Smooth muscle cell (in vitro differentiated cells): Measurements from ENCODE around the gene DOCK8. TPM values are rescaled to one million over a fixed set of nuclear protein-coding genes. Genes with fewer than 3 reads are reported as not detected.

Source experiments
- DNase-seq: peaks from one replicate; lab custom pipeline; 2025; ENCODE audit not compliant: unreplicated experiment; lab: John Stamatoyannopoulos, UW
- H2AFZ ChIP-seq: fragments of 200-600 bp; sonication (generic); 2 replicates; pipeline ENCODE4 v1.6.0; 2016; ENCODE audit warnings: antibody characterized with exemption, low read depth, mild to moderate bottlenecking
- H3F3A ChIP-seq: fragments of 200-600 bp; sonication (generic); 2 replicates; pipeline ENCODE4 v1.6.0; 2017; ENCODE audit warnings: antibody characterized with exemption, low read depth
- H3K27ac ChIP-seq: fragments of 200-600 bp; sonication (generic); 2 replicates; pipeline ENCODE4 v1.5.1; 2016; ENCODE audit warnings: low read depth, mild to moderate bottlenecking
- H3K27me3 ChIP-seq: fragments of 200-600 bp; sonication (generic); 2 replicates; pipeline ENCODE4 v1.6.1; 2016; ENCODE audit warnings: low read depth, mild to moderate bottlenecking
- H3K36me3 ChIP-seq: fragments of 200-600 bp; sonication (generic); 2 replicates; pipeline ENCODE4 v1.5.1; 2016; ENCODE audit warnings: low read depth
- H3K4me1 ChIP-seq: fragments of 200-600 bp; sonication (generic); 2 replicates; pipeline ENCODE4 v1.5.1; 2016; ENCODE audit warnings: low read depth
- H3K4me2 ChIP-seq: fragments of 200-600 bp; sonication (generic); 2 replicates; pipeline ENCODE4 v1.6.0; 2016; ENCODE audit warnings: mild to moderate bottlenecking
- H3K4me3 ChIP-seq: fragments of 200-600 bp; sonication (generic); 2 replicates; pipeline ENCODE4 v1.5.1; 2016; ENCODE audit warnings: mild to moderate bottlenecking
- H3K79me2 ChIP-seq: fragments of 200-600 bp; sonication (generic); 2 replicates; pipeline ENCODE4 v1.6.0; 2016; ENCODE audit warnings: low read depth, mild to moderate bottlenecking
- H3K9ac ChIP-seq: fragments of 200-600 bp; sonication (generic); 2 replicates; pipeline ENCODE4 v1.6.0; 2016; ENCODE audit warnings: low read depth
- H3K9me3 ChIP-seq: fragments of 200-600 bp; sonication (generic); replicated peaks from 2 replicates; pipeline ENCODE4 v1.5.1; 2016; ENCODE audit warnings: low read depth
- H4K20me1 ChIP-seq: fragments of 200-600 bp; sonication (generic); 2 replicates; pipeline ENCODE4 v1.6.0; 2016; ENCODE audit warnings: low read depth
- CTCF ChIP-seq: fragments of 200-600 bp; sonication (generic); IDR thresholded peaks from 2 replicates; pipeline ENCODE4 v1.5.1; 2017; ENCODE audit warnings: borderline replicate concordance, mild to moderate bottlenecking, antibody characterized with exemption; ENCODE audit not compliant: insufficient read depth, poor library complexity, severe bottlenecking
- WGBS: methylation state at CpG from one replicate; pipeline ENCODE4 v1.1.7; 2016; ENCODE audit warnings: low lambda C conversion rate; 5-methylcytosine and 5-hydroxymethylcytosine counted together
- polyA plus RNA-seq: library from polyadenylated mRNA; unstranded; fragments of >200 nt; fragmentation: Nextera tagmentation; extraction: Ambion mirVana; gene quantifications from 2 replicates; pipeline ENCODE4 v1.2.1, GENCODE V29; 2016
- total RNA-seq: library from RNA; depleted of rRNA; stranded (reverse); fragments of >200 nt; gene quantifications from 2 replicates; pipeline ENCODE4 v1.2.3, GENCODE V29; 2014

The DOCK8 gene
- total and polyA plus RNA-seq, 2 experiments from 2014 or later = 0.18 to 4.9 TPM

GRCh38 chr9:296411-296810, 81.7 kb downstream of the DOCK8 start:
- TF ChIP-seq CTCF = no peak
- no peaks in the 10 kb centered on the region for H3F3A ChIP-seq
- no peaks in the 10 kb centered on the region for H3K36me3 ChIP-seq
- no peak overlapping the region for H2AFZ ChIP-seq
- H3K27ac ChIP-seq = no peak overlapping the region
- no peaks in the 10 kb centered on the region for H4K20me1 ChIP-seq
- H3K79me2 ChIP-seq = no peaks in the 10 kb centered on the region
- H3K4me3 ChIP-seq = no peak overlapping the region
- WGBS = 95% methylated on average over 3 of the region's 3 CpGs
- no peak overlapping the region for H3K4me2 ChIP-seq
- no peak overlapping the region for H3K9ac ChIP-seq
- no peak for DNase-seq
- H3K27me3 ChIP-seq = no peaks in the 10 kb centered on the region
- H3K4me1 ChIP-seq = no peaks in the 10 kb centered on the region
- H3K9me3 ChIP-seq = no peaks in the 10 kb centered on the region

DNA sequence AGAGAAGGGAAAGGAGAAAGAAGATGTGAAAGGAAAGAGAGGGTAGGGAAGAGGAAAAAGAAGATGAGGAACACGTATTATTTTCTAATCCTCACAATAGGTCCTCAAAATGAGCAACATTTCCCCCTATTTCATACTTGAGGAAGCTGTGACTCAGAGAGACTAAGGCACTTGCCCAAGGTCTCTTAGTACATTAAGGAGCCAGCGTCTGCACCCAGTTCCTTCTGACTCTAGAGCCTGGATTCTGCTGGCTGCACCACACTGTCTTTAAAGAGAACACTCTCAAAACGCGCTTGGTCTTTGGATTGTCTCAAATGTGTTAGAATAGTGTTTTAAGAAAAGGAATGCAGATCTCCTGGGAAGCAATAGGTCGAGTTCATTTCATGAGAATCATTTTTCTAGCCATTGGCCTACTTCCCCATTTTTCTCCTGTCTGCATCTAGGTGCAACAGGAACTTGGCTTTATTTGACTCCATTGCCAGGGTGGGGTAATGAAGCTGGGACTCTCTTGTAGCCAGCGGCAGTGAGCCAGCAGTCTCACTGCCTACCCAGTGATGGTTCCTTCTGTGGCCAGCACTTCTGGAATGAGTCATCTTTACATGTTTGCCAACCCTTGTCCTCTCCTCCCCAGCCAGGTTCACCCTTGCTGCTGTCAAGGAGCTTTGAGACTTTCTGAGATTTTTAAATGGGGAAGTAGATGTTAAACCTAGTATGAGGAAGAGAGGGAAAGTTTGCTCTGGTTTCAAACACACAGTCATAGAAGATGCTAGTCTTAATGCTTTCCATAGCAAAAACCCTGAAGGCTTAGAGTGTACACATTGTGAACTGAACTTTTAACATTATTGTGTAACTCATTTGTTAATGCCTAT, 82.7 kb downstream of the DOCK8 start:
- Histone ChIP-seq H3K27me3 (no peaks in the 10 kb centered on the region), H3K4me2 (no peak overlapping the region), H4K20me1 (no peaks in the 10 kb centered on the region), H3K36me3 (no peaks in the 10 kb centered on the region), H3K4me1 (no peaks in the 10 kb centered on the region), H3K79me2 (no peaks in the 10 kb centered on the region), H3K9ac (no peak overlapping the region), H3K9me3 (no peaks in the 10 kb centered on the region), H3K4me3 (no peak overlapping the region), H3F3A (no peaks in the 10 kb centered on the region), H2AFZ (no peak overlapping the region), H3K27ac (no peak overlapping the region)
- no peak for TF ChIP-seq CTCF
- no peak for DNase-seq
- WGBS = 75% methylated on average over 6 of the region's 6 CpGs

- H4K20me1 ChIP-seq = no peaks in the 10 kb centered on the region
- H3K4me1 ChIP-seq = no peaks in the 10 kb centered on the region
- H2AFZ ChIP-seq = no peak overlapping the region
- no peaks in the 10 kb centered on the region for H3F3A ChIP-seq
- no peak for TF ChIP-seq CTCF
- H3K27me3 ChIP-seq = no peaks in the 10 kb centered on the region
- no peaks in the 10 kb centered on the region for H3K9me3 ChIP-seq
- DNase-seq = no peak
- H3K4me3 ChIP-seq = no peak overlapping the region
- peak overlapping the region; percentile 85 for H3K27ac ChIP-seq
- no peaks in the 10 kb centered on the region for H3K36me3 ChIP-seq
- H3K79me2 ChIP-seq = no peaks in the 10 kb centered on the region
- WGBS = 93% methylated on average over 5 of the region's 5 CpGs
- no peak overlapping the region for H3K9ac ChIP-seq
- H3K4me2 ChIP-seq = no peak overlapping the region
Measured at GRCh38 chr9:303502-303901, 88.8 kb downstream of the DOCK8 start.

DNA sequence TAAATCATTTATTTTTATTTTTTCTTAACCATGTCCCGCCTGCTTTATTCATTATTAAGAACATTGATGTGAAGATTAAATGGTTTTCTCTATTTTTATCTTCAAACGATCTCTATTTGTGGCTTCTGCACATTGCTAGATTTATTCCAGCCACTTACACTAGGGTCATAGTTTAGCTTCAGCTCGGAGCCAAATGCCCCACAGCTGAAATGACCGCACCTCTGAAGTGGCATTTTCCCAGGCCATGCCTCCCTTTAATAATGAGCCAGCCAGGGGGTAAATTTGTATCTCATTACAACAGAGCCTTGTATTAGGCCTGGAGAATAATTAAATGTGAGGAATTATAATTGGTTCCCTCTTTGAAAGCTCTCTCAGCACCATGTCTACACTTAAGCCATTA, 89.4 kb downstream of the DOCK8 start:
- H3K27ac ChIP-seq = peak overlapping the region; percentile 85
- H2AFZ ChIP-seq = no peak overlapping the region
- DNase-seq = no peak
- no peaks in the 10 kb centered on the region for H3K79me2 ChIP-seq
- H3K4me1 ChIP-seq = no peaks in the 10 kb centered on the region
- no peaks in the 10 kb centered on the region for H3K9me3 ChIP-seq
- H3K4me3 ChIP-seq = no peak overlapping the region
- H3K27me3 ChIP-seq = no peaks in the 10 kb centered on the region
- H3F3A ChIP-seq = no peaks in the 10 kb centered on the region
- H3K4me2 ChIP-seq = peak overlapping the region; percentile 18
- WGBS = 73% methylated on average over 4 of the region's 4 CpGs
- TF ChIP-seq CTCF = no peak
- H3K36me3 ChIP-seq = no peaks in the 10 kb centered on the region
- no peaks in the 10 kb centered on the region for H4K20me1 ChIP-seq
- H3K9ac ChIP-seq = peak overlapping the region; percentile 71
